Activated naive CD4-positive, alpha-beta T cell (primary cell): Measurements from ENCODE around the gene GPD2.

Source experiments
- DNase-seq, 4 experiments: peaks; one replicate each; lab custom pipeline; 2025; lab: John Stamatoyannopoulos, UW

Gene GPD2

GRCh38 chr2:156436497-156437085 is 412 bp downstream of the GPD2 start:
- DNase-seq = peak in 1 of 4 experiments; percentile 9

GRCh38 chr2:156437272-156437930 is 1.2 kb downstream of the GPD2 start:
- no peak for DNase-seq

- no peak for DNase-seq
Measured at GRCh38 chr2:156437931-156438410, 1.8 kb downstream of the GPD2 start.

DNA sequence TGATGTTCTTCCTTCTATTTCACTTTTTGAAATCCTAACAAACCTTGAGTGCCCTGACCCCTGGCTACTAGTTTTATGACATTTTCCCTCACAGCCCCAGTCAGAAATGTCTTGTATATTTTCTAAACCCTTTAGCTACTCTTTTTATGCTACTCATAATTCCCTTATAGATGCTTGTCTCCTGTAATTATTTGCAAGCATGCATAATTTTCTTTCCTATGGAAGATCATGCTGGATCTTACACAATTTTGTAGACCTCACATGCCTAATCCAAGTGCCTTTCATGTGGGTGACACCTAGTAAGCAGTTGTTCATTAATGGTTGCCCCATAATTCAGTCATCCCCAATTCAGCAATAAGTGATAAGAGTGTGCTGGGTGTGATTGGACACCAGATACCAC is 6.9 kb downstream of the GPD2 start:
- DNase-seq = no peak

DNA sequence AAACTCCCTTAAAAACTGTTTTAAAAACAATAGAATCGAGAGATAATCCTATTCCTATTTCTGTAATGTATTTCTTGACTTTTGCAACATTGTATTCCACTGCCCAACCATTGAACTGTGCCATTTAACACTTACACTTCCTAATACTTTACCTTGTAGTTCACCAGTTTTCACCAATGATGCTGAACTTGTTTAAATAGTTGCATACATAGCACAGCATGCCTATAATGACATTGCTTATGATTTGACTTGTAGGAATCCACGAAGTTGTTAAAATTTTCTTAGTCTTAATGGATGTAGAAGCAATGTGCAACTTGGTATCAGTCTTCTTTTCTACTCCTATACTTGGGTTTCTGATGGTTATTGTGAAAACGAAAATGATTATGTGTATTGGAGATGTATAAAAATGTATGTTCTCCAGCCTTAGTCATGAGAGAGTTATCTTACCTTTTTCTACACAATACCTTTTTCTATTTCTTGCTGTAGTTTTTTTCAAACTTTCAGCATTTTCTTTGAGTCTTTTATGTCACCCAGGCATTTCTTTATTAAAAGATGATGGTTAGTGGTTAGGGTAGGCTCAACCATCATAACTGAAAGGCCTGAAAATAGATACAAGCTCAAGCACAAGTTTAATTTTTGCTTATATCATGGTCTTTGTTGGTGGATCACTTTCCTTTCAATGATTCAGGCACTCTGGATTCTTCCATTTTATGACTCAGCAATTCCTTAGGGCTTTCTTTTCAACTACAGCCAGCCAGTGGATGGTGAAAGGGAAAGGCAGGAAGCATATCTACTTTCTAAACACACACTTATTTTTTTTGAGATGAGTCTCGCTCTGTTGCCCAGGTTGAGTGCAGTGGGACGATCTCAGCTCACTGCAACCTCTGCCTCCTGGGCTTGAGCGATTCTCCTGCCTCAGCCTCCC is 9.4 kb downstream of the GPD2 start:
- no peak for DNase-seq

DNA sequence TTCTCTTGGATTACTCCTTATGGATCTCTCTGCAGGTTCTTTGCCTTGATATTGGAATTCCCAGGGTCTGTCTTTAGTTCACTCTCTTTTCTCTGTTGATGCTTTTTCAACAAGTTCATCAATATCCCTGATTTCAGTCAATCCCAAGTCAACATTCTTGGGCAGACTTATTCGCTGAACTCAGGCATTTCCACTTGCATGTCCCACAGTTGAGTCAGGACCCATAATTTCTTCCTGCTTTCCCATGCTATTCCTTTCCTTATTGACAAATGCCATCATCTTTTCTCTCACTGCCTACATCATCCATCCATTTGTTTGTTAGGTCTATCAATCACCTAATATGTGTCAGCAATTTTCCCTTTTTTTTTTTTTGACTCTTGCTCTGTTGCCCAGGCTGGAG is 11.6 kb downstream of the GPD2 start:
- DNase-seq = no peak

DNA sequence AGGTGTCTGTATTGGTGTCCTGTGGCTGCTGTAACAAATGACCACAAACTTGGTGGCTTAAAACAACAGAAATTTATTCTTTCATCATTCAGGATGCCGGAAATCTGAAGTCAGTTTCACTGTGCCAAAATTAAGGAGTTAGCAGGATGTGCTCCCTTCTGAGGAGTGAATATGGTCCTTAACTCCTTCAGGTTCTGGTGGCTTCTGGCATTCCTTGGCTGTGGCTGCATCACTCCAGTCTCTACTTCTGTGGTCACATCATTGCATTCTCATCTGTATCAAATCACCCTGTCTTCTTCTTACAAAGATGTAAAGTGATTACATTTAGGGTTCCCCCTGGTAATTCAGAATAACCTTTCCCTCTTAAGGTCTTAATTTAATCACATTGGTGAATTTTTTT is 12.6 kb downstream of the GPD2 start:
- DNase-seq = no peak

GRCh38 chr2:156452971-156453370 is 16.8 kb downstream of the GPD2 start:
- no peak for DNase-seq

DNA sequence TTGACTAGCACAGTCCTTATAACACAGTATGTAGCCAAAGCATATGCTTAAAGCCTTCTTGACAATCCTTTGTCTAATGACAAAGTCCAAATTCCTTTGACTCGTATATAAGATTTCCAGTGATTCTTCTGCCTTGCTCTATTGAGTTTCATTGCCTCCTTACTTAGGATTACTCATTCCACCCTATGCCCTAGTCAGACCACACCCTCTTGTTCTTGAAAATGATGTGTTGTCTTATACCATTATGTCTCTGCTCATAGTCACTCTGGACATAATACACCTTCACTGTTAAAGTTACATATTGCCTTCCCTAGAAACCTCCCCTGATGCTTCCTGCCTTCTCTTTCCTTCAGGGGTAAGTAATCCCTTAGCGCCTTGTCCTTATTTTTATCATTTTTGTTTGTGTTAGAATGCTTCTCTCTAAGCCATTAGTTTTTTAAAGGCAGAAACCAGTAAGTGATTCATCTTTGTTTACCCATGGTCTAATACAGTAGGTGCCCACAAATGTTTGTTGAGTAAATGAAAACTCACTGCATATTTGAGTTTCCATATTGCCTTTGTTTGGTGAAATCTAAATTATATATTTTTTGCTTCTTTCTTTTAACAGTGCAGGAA is 19.3 kb downstream of the GPD2 start:
- DNase-seq = no peak

DNA sequence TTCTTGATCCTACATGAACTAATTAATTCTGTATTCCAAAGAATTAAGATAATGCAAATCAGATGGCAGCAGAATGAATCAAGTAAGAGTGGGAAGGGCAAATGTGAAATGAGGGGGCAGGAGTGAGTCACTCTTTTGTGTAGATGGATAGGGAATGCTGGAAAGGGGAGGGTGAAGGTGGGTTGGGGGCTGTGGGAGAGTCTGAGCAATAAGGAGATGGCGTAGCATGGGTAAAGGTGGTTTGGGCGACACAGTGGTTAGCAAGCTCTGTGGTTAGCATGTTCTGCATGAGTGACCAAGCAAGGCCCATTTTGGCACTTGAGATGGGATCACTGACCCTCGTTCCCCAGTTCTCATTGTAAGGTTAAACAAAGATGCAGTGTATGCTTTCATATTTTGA is 20.4 kb downstream of the GPD2 start:
- no peak for DNase-seq

- DNase-seq = no peak
Measured at GRCh38 chr2:156457523-156458517, 21.6 kb downstream of the GPD2 start.

- no peak for DNase-seq
Measured at GRCh38 chr2:156459720-156460119, 23.5 kb downstream of the GPD2 start.

- no peak for DNase-seq
Measured at GRCh38 chr2:156464106-156464505, 27.9 kb downstream of the GPD2 start.

GRCh38 chr2:156465573-156465972 is 29.4 kb downstream of the GPD2 start:
- no peak for DNase-seq

DNA sequence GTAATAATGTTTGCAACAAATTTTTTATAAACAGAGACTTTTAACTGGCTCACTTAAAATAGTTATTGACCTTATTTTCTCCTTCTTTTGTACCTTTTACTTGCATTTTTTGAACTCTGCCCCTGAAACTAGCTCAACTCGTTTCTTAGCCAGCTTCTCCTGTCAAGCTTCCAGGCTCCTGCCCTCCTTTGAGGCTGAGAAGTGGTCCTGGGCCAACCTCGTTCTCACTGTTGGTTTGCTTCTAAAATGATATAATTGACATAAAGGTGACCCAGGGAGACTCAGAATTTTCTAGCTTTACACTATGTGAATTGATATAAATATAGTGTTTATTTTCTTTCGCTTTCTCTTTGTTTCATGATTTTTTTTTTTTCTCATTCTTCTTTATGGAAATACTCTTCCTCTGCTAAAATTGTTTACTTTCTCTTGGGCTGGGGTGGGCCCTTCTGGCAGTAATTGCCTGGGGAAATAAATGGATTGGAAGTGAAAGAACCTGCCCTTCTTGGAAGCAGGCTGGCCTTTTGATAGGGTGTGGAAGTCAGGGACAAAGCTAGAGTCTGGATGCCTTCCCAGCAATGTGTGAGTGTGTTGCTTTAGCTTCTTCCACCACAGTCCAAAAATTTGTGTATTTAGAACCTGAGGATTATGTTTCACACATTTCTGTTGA is 30.7 kb downstream of the GPD2 start:
- DNase-seq = no peak

- no peak for DNase-seq
Measured at GRCh38 chr2:156470975-156471583, 34.9 kb downstream of the GPD2 start.

- no peak for DNase-seq
Measured at GRCh38 chr2:156471762-156472161, 35.6 kb downstream of the GPD2 start.

DNA sequence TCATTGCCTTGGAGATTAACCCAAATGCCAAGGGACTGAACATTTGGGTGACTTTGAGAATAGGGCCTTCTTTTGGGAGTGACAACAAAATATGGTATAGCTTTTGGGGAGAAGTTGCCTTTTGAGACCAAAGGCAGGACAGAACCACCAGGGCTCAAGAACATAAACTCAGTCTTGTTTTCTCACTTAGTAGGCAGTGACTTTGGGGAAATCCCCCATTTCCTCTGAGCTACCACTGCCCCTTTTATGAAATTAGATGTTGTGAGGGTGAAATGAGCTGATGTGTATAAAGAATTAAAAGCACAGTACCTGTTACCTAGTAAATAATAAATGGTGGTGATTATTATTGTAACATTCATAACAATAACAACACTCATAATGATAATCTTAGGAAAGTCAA is 36.5 kb downstream of the GPD2 start:
- DNase-seq = no peak

GRCh38 chr2:156473445-156473844 is 37.3 kb downstream of the GPD2 start:
- no peak for DNase-seq

GRCh38 chr2:156474401-156474800 is 38.2 kb downstream of the GPD2 start:
- DNase-seq = no peak
